Muscle of leg (tissue), 11 donors: ENCODE measurements around the gene SNX32. TPM values are rescaled to one million over a fixed set of nuclear protein-coding genes. Genes with fewer than 3 reads are reported as not detected.

Experiments used
- DNase-seq: peaks from one replicate; pipeline ENCODE4 v3.0.0; 2013
- H3K27ac ChIP-seq: one replicate; pipeline ENCODE4 v1.5.1; 2013; ENCODE audit warnings: mild to moderate bottlenecking, low read length, control low read depth
- H3K27me3 ChIP-seq: one replicate; pipeline ENCODE4 v1.6.1; 2013; ENCODE audit warnings: low read length; ENCODE audit not compliant: control insufficient read depth, insufficient read depth
- H3K36me3 ChIP-seq: one replicate; pipeline ENCODE4 v1.6.1; 2013; ENCODE audit warnings: low read length; ENCODE audit not compliant: control insufficient read depth, insufficient read depth
- H3K4me1 ChIP-seq: one replicate; pipeline ENCODE4 v1.6.1; 2013; ENCODE audit warnings: low read length; ENCODE audit not compliant: control insufficient read depth, insufficient read depth
- H3K4me3 ChIP-seq: one replicate; pipeline ENCODE4 v1.5.1; 2013; ENCODE audit warnings: low read length, control low read depth
- H3K9me3 ChIP-seq: replicated peaks from 2 replicates; pipeline ENCODE4 v1.6.1; 2013; ENCODE audit warnings: low read depth, low read length; ENCODE audit not compliant: control insufficient read depth
- WGBS: methylation state at CpG from one replicate; pipeline ENCODE4 v1.1.5; 2013; ENCODE audit warnings: missing lambda C conversion rate; ENCODE audit not compliant: insufficient coverage; 5-methylcytosine and 5-hydroxymethylcytosine counted together
- polyA plus RNA-seq, 8 donors: library from polyadenylated mRNA; unstranded; fragments of 120-200 nt; gene quantifications; one replicate each; pipeline versions ENCODE4 v1.2.1 to v1.2.3, GENCODE V29; 2013; ENCODE audit warnings: inconsistent platforms in 1 of 8, low replicate concordance in 1 of 8; ENCODE audit not compliant: insufficient read length in 8 of 8, insufficient read depth in 1 of 8
- total RNA-seq: library from RNA; stranded (reverse); fragments of 120-200 nt; gene quantifications from one replicate; pipeline ENCODE4 v1.2.4, GENCODE V29; 2013

SNX32 gene
- total and polyA plus RNA-seq, 9 donors: 0.98 to 2.6 (median 1.5) TPM

DNA sequence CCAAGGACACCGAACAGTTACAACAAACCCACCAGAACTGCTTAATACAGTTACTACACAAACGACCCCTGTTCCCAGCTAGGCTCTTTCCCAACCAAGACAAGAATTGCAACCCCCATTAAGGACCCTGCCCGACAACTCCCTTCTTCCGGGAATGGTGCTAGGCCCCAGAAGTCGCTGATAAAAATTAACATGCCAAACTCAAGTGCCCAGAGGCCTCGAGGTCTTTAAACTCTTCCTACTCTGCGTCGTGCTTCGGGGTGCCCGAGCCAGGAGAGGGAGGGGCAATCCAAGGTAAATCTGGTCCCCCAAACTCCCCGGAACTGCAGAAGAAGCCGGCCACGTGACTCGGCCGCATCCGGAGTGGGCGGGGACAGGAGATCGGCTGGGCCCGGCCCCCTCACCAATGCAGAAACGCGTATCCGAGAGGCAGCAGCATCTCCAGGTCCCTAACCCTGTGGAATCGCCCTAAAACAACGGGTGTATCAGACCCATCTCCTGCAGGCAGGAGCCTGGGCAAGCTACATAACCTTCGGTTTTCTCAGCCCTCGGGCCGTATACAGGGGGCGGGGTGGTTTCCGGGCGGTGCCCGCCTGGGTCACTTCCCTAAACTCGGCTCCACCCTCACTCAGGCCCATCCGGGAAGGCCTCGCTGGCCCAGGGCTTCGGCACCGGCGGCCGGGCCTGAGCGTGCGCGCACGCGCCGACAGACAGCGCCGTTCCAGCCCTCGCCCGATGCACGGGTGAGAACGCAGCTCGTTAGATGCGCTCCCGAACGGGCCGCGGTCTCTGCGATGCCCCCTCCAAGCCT lies 23.1 kb downstream of the SNX32 start:
- H3K9me3 ChIP-seq: no peaks in the 10 kb centered on the region
- no peaks in the 10 kb centered on the region for H3K27me3 ChIP-seq
- peak overlapping the region; percentile 98 for H3K4me3 ChIP-seq
- peak; percentile 88 for DNase-seq
- WGBS: 2% methylated on average over 53 of the region's 57 CpGs
- H3K36me3 ChIP-seq: peaks cover 54% of the 10 kb centered on the region
- peaks cover 38% of the 10 kb centered on the region for H3K4me1 ChIP-seq
- H3K27ac ChIP-seq: peak overlapping the region; percentile 93

DNA sequence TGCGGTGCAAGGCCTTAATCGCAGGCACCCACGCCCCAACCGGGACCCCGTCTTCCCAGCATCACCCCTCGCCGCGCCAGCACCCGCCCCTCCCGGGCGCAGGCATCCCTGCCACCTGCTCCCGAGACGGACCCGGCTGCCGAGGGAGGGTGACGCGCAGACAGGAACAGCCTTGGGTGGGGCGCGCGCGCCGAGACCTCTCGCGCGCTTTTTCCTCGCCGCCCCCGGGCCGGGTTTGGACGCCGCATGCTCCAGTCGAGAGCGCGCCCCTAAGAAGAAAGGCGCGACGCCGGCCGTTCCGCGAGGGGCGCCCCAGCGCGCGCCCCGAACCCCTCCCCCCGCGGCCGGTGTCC lies 23.7 kb downstream of the SNX32 start:
- peaks cover 44% of the 10 kb centered on the region for H3K4me1 ChIP-seq
- peaks cover 54% of the 10 kb centered on the region for H3K36me3 ChIP-seq

DNA sequence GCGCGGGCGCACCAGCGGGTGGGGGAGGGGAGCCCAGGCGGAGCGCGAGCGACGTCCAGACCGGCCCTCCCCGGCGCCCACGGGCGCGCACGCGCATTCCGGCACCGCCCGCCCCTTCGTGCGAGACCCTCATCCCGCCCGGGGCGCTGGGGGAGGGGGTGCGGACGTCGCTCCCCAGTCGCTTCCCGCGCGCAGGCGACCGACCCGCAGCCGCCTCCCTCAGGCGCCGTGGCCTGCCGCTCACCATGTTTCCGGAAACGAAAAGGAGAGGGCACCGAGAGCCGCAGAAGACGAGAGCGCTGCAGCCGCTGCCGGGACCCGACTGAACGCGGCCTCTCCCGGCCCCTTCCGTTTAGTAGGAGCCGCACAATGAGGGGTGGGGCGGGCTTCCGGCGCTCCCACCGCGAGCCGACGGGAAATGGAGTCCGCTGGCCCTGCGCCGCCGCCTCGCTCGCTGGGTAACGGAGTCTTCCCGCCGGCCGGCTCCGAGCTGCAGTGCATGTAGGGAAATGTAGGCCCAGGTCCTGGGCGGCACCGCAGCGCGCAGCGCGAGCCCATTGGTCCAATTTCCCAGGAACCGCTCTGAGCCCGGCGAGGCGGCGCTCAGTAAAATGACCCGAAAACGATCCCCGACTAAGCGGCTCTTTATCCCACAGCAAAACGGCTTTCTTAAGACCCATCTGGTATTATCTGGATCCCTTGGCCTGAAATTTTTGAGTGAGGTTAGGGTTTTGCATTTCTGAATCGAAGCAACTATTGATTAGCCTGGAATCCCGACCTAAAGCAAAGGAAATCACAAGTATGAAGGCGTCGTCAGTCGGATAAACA lies 24.3 kb downstream of the SNX32 start, which contains the start of gene CFL1:
Gene CFL1, minus strand, starts transcription at position 328 of the 828 bp plus-strand sequence. Its CDS starts 81 bp downstream, at position 247.
- peak within 1 kb of the TSS; percentile 100 for H3K27ac ChIP-seq
- H3K9me3 ChIP-seq: no peaks in the 10 kb centered on the region
- under 1% methylated on average over 76 of the region's 92 CpGs for WGBS
- peaks cover 54% of the 10 kb centered on the region for H3K36me3 ChIP-seq
- DNase-seq: peak; percentile 99
- H3K27me3 ChIP-seq: no peaks in the 10 kb centered on the region
- H3K4me3 ChIP-seq: peak within 1 kb of the TSS; percentile 98
- H3K4me1 ChIP-seq: peaks cover 48% of the 10 kb centered on the region

More for the DNA sequence above, 23.7 kb downstream of the SNX32 start:
- peak overlapping the region; percentile 93 for H3K27ac ChIP-seq
- no peaks in the 10 kb centered on the region for H3K9me3 ChIP-seq
- 0% methylated on average over 46 of the region's 49 CpGs for WGBS
- DNase-seq: no peak
- no peaks in the 10 kb centered on the region for H3K27me3 ChIP-seq
- peak overlapping the region; percentile 98 for H3K4me3 ChIP-seq

DNA sequence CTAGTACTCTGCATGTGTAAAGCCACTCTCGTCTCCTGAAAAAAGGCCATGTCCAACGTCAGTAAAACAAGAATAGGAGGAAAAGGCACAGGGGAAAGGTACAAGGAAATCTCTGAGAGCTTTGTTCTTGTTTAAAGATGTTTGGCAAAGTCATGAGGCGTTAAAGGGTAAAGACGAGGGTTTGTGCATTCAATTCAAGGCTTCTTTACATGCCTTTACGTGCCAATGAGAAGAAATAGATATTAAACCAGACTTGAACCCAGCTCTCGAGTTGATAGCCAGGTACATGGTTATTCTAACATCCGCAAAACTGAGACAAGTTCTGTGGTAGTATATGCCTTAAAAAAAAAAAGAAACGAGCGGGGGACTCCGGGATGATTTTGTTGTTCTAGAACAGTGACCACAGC lies 24.9 kb downstream of the SNX32 start:
- peaks cover 48% of the 10 kb centered on the region for H3K4me1 ChIP-seq
- peaks cover 54% of the 10 kb centered on the region for H3K36me3 ChIP-seq
- DNase-seq: no peak
- H3K9me3 ChIP-seq: no peaks in the 10 kb centered on the region
- no peaks in the 10 kb centered on the region for H3K27me3 ChIP-seq
- H3K4me3 ChIP-seq: peak overlapping the region; percentile 95
- WGBS: 0% methylated on average over 6 of the region's 10 CpGs
- peak overlapping the region; percentile 100 for H3K27ac ChIP-seq

DNA sequence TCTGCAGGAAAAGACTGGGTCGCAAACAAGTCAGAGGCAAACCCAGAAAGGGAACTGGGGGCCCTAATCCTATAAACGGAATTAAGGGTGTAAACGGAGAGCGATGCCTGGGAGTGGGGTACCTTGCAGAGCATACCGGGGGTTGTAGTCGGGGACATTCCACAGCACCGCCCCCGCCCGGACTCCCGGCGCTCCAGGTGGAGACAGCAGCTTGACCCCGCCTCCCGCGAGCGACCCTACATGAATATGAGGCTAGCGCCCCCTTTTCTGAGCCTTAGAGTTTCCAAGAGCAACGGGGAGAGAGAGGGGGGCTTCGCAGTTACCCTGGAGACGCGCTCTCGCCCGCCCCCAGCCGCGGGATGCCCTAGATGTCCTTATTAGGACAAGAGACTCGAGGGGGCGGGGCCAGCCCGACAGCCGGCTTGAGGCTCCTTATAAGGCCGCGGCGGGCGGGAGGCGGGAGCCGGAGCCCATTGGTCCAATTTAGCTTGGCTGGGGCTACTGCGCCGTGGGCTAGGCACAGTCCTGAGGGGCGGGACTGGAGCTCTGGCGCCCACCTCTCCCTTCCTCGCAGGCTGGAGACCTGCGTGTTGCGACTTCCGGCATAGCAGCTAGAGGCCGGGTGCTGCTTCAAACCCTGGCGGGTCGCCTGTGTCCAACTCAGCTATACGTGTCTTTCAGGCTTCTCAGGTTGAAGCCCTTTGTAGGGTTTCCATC lies 25.5 kb downstream of the SNX32 start:
- Histone ChIP-seq H3K4me1 (peaks cover 48% of the 10 kb centered on the region), H3K27ac (peak overlapping the region; percentile 100), H3K36me3 (peaks cover 54% of the 10 kb centered on the region), H3K27me3 (no peaks in the 10 kb centered on the region), H3K4me3 (peak overlapping the region; percentile 95), H3K9me3 (no peaks in the 10 kb centered on the region)
- peak; percentile 99 for DNase-seq
- WGBS: under 1% methylated on average over 46 of the region's 46 CpGs

DNA sequence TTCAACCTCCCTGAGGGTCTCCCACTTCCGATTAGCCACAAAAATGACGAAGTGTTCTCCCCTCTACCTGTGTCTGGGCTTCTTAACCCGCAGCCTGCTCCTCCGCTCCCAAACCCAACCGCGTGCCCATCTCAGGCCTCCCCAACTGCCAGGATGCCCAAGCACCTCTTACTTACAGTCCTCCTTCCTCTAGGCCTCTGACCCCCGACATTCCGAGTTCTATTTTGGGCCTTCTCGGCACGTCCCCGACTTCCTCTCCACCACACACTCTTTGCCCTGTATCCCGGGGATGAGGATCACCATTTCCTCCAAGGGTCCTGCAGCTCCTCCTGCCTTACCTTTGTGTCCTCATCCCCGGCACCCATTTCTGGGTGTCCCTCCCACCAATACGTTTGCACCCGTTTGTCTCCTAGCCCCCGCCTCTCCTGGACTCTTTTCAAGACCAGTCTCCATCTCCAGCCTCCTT lies 26.1 kb downstream of the SNX32 start:
- WGBS: 1% methylated on average over 16 of the region's 16 CpGs
- Histone ChIP-seq H3K27ac (peak overlapping the region; percentile 100), H3K4me1 (peaks cover 48% of the 10 kb centered on the region), H3K9me3 (no peaks in the 10 kb centered on the region), H3K36me3 (peaks cover 54% of the 10 kb centered on the region), H3K27me3 (no peaks in the 10 kb centered on the region), H3K4me3 (peak overlapping the region; percentile 95)
- DNase-seq: no peak

DNA sequence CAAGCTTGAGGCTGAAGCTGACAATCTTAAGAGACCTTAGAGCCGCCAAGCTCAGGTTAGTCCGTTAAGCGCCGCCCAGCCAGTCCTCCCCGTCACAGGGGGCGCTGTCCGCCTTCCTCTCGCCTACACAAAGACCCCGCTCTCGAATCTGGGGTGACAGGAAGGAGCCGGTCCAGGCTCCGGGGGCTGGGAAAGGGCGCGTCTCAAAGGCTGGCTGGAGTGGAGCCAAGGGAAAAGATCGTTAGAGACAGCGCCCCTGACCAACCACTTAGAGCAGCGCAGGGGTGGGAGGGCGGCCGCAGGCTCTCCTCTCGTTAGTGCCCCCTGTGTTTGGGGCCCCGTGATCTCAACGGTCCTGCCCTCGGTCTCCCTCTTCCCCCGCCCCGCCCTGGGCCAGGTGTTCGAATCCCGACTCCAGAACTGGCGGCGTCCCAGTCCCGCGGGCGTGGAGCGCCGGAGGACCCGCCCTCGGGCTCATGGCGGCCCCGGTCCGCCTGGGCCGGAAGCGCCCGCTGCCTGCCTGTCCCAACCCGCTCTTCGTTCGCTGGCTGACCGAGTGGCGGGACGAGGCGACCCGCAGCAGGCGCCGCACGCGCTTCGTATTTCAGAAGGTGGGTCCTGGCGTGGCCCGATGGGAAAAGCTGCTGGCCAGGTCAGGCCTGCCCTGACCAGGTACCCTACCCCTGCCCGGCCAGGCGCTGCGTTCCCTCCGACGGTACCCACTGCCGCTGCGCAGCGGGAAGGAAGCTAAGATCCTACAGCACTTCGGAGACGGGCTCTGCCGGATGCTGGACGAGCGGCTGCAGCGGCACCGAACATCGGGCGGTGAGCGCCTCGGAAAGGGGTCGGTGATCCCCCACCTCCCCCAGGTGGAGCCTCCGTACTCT lies 26.8 kb downstream of the SNX32 start, which contains the start of gene MUS81:
Gene MUS81, plus strand, starts transcription at position 156 of the 887 bp plus-strand sequence. Its CDS starts 321 bp downstream, at position 477.
- Histone ChIP-seq H3K27ac (peak within 1 kb of the TSS; percentile 100), H3K36me3 (peaks cover 54% of the 10 kb centered on the region), H3K9me3 (no peaks in the 10 kb centered on the region), H3K4me1 (peaks cover 48% of the 10 kb centered on the region), H3K4me3 (peak within 1 kb of the TSS; percentile 95), H3K27me3 (no peaks in the 10 kb centered on the region)
- 0% methylated on average over 77 of the region's 78 CpGs for WGBS
- peak; percentile 99 for DNase-seq

DNA sequence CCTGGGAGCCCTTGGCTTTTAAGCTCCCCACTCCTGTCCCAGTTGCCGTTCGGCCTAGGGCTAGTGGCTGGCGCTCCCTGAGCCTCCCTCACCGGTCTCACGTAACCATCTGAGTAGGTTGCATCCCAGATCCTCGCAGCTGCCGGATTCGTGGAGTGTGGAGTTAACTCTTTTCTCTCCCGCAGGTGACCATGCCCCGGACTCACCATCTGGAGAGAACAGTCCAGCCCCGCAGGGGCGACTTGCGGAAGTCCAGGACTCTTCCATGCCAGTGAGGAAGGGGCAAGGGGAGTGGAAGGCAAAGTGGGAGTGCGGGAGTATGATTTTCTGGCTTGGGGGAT lies 27.4 kb downstream of the SNX32 start:
- peak overlapping the region; percentile 95 for H3K4me3 ChIP-seq
- H3K9me3 ChIP-seq: no peaks in the 10 kb centered on the region
- H3K4me1 ChIP-seq: peaks cover 45% of the 10 kb centered on the region
- WGBS: 4% methylated on average over 9 of the region's 14 CpGs
- DNase-seq: peak; percentile 49
- H3K27me3 ChIP-seq: no peaks in the 10 kb centered on the region
- H3K27ac ChIP-seq: peak overlapping the region; percentile 100
- H3K36me3 ChIP-seq: peaks cover 54% of the 10 kb centered on the region

DNA sequence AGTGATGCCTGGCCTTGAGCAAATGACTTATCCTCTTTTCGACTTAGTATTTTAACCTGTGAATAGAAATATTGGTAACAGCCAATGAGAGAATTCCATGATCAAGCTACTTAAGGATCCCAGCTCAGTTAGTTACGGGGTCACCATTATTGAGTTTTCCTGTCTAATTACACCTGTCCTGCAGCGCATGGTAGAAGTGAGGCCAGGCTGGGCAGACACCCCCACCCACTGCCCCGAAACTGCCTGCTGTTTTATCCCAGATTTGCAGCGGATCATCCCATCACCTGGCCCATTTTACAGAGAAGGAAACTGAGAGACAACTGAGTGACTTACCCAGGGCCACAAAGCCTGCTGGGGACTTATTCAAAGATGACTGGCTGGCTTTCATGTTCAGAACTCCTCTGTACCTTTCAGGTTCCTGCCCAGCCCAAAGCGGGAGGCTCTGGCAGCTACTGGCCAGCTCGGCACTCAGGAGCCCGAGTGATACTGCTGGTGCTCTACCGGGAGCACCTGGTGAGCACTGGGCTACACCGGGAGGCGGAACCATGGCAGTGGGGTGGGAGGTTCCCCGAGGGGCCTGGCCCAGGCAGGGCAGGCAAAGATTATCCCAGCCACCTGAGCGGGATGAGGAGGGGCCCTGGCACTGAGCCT lies 27.9 kb downstream of the SNX32 start:
- H3K27me3 ChIP-seq: no peaks in the 10 kb centered on the region
- peaks cover 54% of the 10 kb centered on the region for H3K36me3 ChIP-seq
- peak; percentile 26 for DNase-seq
- 81% methylated on average over 8 of the region's 13 CpGs for WGBS
- no peak overlapping the region for H3K27ac ChIP-seq
- peaks cover 40% of the 10 kb centered on the region for H3K4me1 ChIP-seq
- H3K4me3 ChIP-seq: peak overlapping the region; percentile 95
- no peaks in the 10 kb centered on the region for H3K9me3 ChIP-seq
